GM12874 (cell line): Measurements from ENCODE around the gene SRP68.

Experiments used
- TF ChIP-seq, protein P1 (sequence below): IDR thresholded peaks from 2 replicates; pipeline ENCODE4 v1.5.1; 2011; ENCODE audit warnings: low read depth, mild to moderate bottlenecking, control low read depth, low read length, moderate library complexity; ENCODE audit not compliant: insufficient read depth

The SRP68 gene

DNA sequence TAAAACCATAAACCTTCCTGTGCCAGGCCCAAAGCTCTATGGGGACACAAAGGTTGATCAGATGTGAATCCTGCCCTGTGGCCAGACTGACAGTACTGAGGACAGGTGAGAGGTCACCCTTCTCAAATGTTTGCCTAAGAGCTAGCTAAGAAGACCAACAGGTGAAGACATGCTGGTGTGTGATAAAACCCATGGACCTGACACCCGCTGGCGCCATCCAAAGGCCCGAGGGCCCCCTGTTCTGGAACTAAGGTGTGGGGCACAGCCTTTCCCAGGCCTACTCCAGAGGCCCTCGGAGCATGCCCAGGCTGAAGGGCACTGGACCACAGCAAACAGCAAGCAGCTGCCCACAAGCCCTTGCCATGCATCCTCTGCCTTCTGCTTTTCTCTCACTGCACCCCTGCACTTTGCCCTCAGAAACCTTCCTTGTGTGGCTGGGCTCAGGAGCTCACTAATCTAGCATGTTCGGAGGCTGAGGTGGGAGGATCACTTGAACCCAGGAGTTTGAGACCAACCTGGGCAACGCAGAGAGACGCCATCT is 76.9 kb downstream of the SRP68 start:
- TF ChIP-seq, protein P1, sequence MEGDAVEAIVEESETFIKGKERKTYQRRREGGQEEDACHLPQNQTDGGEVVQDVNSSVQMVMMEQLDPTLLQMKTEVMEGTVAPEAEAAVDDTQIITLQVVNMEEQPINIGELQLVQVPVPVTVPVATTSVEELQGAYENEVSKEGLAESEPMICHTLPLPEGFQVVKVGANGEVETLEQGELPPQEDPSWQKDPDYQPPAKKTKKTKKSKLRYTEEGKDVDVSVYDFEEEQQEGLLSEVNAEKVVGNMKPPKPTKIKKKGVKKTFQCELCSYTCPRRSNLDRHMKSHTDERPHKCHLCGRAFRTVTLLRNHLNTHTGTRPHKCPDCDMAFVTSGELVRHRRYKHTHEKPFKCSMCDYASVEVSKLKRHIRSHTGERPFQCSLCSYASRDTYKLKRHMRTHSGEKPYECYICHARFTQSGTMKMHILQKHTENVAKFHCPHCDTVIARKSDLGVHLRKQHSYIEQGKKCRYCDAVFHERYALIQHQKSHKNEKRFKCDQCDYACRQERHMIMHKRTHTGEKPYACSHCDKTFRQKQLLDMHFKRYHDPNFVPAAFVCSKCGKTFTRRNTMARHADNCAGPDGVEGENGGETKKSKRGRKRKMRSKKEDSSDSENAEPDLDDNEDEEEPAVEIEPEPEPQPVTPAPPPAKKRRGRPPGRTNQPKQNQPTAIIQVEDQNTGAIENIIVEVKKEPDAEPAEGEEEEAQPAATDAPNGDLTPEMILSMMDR = no peak

DNA sequence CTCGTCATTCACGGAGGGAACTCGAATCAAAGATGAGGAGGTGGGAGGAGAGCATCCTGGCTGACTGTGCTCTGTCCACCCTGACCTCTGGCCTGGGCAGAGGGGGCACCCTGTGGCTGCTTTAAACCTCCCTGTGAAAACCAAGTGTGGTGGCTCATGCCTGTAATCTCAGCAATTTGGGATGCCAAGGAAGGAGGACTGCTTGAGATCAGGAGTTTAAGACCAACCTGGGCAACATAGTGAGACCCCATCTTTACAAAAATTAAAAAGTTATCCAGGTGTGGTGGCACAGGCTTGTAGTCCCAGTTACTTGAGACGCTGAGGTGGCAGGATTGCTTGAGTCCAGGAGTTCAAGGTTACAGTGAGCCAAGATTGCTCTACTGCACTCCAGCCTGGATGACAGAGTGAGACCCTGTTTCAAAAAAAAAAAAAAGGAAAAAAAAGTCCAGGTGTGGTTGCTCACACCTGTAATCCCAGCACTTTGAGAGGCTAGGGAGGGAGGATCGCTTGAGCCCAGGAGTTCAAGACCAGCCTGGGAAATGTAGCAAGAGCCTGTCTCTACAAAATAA is 77.4 kb downstream of the SRP68 start:
- TF ChIP-seq, protein P1 = no peak

DNA sequence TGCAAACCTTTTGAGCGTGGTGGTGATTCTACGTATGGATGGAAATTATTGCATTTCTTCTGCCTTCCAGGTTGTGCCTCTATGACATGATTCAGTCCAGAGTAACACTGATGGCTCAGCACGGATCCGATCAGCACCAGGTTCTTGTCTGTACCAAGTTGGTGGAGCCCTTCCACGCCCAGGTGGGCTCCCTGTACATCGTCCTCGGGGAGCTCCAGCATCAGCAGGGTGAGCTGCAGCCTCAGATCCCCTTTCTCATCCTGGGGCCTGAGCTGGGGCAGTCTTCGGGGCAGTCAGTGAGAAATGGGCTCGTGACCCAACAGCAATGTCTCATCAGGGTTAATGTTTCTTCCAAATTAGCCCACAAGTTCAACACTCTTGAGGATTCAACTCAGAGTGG is 80.9 kb downstream of the SRP68 start:
- TF ChIP-seq, protein P1 = no peak
